Endothelial cell of umbilical vein (primary cell): ENCODE measurements around the gene ZBTB7C. TPM values are rescaled to one million over a fixed set of nuclear protein-coding genes. Genes with fewer than 3 reads are reported as not detected.

ENCODE experiments used
- BruUV-seq: library from RNA; stranded (reverse); fragments of 400-500 nt; replicated peaks from 2 replicates; lab custom pipeline; 2021; lab: Mats Ljungman, UMichigan
- CTCF ChIA-PET: fragments of 300-600, 350-600 bp; sonication (Branson Sonifier 250); formaldehyde crosslinking; loops from one replicate; lab custom pipeline; 2021; ENCODE audit warnings: antibody characterized with exemption, inconsistent platforms; lab: Charles Lee
- POLR2A ChIA-PET: fragments of 300-600, 350-600 bp; sonication (Branson Sonifier 250); formaldehyde crosslinking; loops from one replicate; lab custom pipeline; 2021; ENCODE audit warnings: antibody characterized with exemption, inconsistent platforms; lab: Charles Lee
- DNase-seq: peaks from one replicate; pipeline ENCODE4 v3.0.0-alpha.2; 2011; ENCODE audit warnings: low read depth, low spot score
- FAIRE-seq: peaks from 2 replicates; lab custom pipeline; 2011; peaks lifted over from hg19 to GRCh38; lab: Jason Lieb, UNC
- H2AFZ ChIP-seq: 2 replicates; pipeline ENCODE4 v1.6.0; 2012; ENCODE audit warnings: low read depth, low read length, control low read depth, inconsistent platforms
- H3K27ac ChIP-seq: 2 replicates; pipeline ENCODE4 v1.5.1; 2011; ENCODE audit warnings: low read depth, mild to moderate bottlenecking, control low read depth, low read length, moderate library complexity; ENCODE audit not compliant: insufficient read depth
- H3K27me3 ChIP-seq, 2 experiments: 2 replicates each; pipeline versions ENCODE4 v1.6.0 to v1.6.1; 2011; ENCODE audit warnings: low read length in 2 of 2, mixed read lengths in 1 of 2; ENCODE audit not compliant: control insufficient read depth in 2 of 2, insufficient read depth in 2 of 2
- H3K36me3 ChIP-seq, 2 experiments: 2 replicates in 1 of 2; 3 replicates in 1 of 2; pipeline ENCODE4 v1.5.1; 2011; ENCODE audit warnings: low read length in 2 of 2, mild to moderate bottlenecking in 1 of 2, moderate library complexity in 1 of 2; ENCODE audit not compliant: control insufficient read depth in 2 of 2, insufficient read depth in 2 of 2; ENCODE audit errors: extremely low read depth in 1 of 2
- H3K4me1 ChIP-seq: 3 replicates; pipeline ENCODE4 v1.5.1; 2011; ENCODE audit warnings: mild to moderate bottlenecking, low read length; ENCODE audit not compliant: control insufficient read depth, insufficient read depth; ENCODE audit errors: extremely low read depth
- H3K4me2 ChIP-seq: 2 replicates; pipeline ENCODE4 v1.6.1; 2011; ENCODE audit warnings: low read length, control low read depth, mixed read lengths; ENCODE audit not compliant: insufficient read depth
- H3K4me3 ChIP-seq, 3 experiments: fragments of 200-600 bp in 1 of 3; sonication (generic), shearing (Covaris generic) in 1 of 3; replicated peaks in 1 of 3; 2 replicates each; pipeline ENCODE4 v1.5.1; 2011 to 2016; ENCODE audit warnings: control low read depth in 3 of 3, low read length in 3 of 3, mild to moderate bottlenecking in 2 of 3, inconsistent platforms in 1 of 3, low read depth in 1 of 3, moderate library complexity in 1 of 3; ENCODE audit not compliant: insufficient read depth in 1 of 3
- H3K79me2 ChIP-seq: 2 replicates; pipeline ENCODE4 v1.6.0; 2012; ENCODE audit warnings: low read length, inconsistent platforms; ENCODE audit not compliant: control insufficient read depth, insufficient read depth
- H3K9ac ChIP-seq: replicated peaks from 2 replicates; pipeline ENCODE3; 2011; ENCODE audit warnings: low read length, control low read depth; ENCODE audit not compliant: insufficient read depth; ENCODE audit errors: extremely low read depth
- H3K9me1 ChIP-seq: replicated peaks from 3 replicates; pipeline ENCODE4 v1.6.0; 2011; ENCODE audit warnings: mild to moderate bottlenecking, low read length; ENCODE audit not compliant: control insufficient read depth, insufficient read depth; ENCODE audit errors: extremely low read depth
- H3K9me3 ChIP-seq: replicated peaks from 2 replicates; pipeline ENCODE4 v1.5.1; 2012; ENCODE audit warnings: low read length, inconsistent platforms; ENCODE audit not compliant: control insufficient read depth, insufficient read depth
- H4K20me1 ChIP-seq: replicated peaks from 2 replicates; pipeline ENCODE3; 2011; ENCODE audit warnings: mild to moderate bottlenecking, low read length; ENCODE audit not compliant: control insufficient read depth, insufficient read depth; ENCODE audit errors: extremely low read depth
- EZH2 ChIP-seq: IDR thresholded peaks from 2 replicates; pipeline ENCODE4 v1.6.1; 2012; ENCODE audit warnings: borderline replicate concordance, low read depth, mild to moderate bottlenecking, moderate library complexity, low read length, inconsistent platforms; ENCODE audit not compliant: severe bottlenecking
- FOS ChIP-seq: IDR thresholded peaks from 2 replicates; pipeline ENCODE4 v1.6.1; 2011; ENCODE audit warnings: mild to moderate bottlenecking, low read length, moderate library complexity, borderline replicate concordance; ENCODE audit not compliant: insufficient read depth
- GATA2 ChIP-seq: IDR thresholded peaks from 2 replicates; pipeline ENCODE4 v1.7.0; 2011; ENCODE audit warnings: low read depth, mild to moderate bottlenecking, moderate library complexity, mixed read lengths, low read length; ENCODE audit not compliant: insufficient read length, insufficient read depth
- JUN ChIP-seq: IDR thresholded peaks from 2 replicates; pipeline ENCODE4 v1.6.1; 2011; ENCODE audit warnings: borderline replicate concordance, low read depth; ENCODE audit not compliant: insufficient read length, insufficient read depth
- MYC ChIP-seq: IDR thresholded peaks from one replicate; pipeline ENCODE4 v1.6.1; 2011; ENCODE audit warnings: mild to moderate bottlenecking, low read depth, low read length
- POLR2A ChIP-seq: IDR thresholded peaks from 2 replicates; pipeline ENCODE4 v1.6.1; 2012; ENCODE audit warnings: low read depth, mild to moderate bottlenecking, control low read depth, low read length
- POLR2AphosphoS5 ChIP-seq: IDR thresholded peaks from 2 replicates; pipeline ENCODE4 v1.6.1; 2012; ENCODE audit warnings: low read depth, mild to moderate bottlenecking, control low read depth, low read length, moderate library complexity; ENCODE audit not compliant: insufficient read depth
- dilution Hi-C: fragments of 300-500 bp; cut with MboI; formaldehyde crosslinking; loops from one replicate; pipeline ENCODE4 v1.15.0; 2019; ENCODE audit warnings: low sequenced_read_pairs; ENCODE audit not compliant: extremely low pct_ligation_motif_present
- intact Hi-C: fragments of 100-400 bp; cut with micrococcal nuclease; formaldehyde crosslinking; loops from one replicate; pipeline ENCODE4 v1.10.0; 2022
- polyA plus RNA-seq, 4 experiments: library from polyadenylated mRNA; depleted of rRNA in 3 of 4; stranded (reverse) in 3 of 4; unstranded in 1 of 4; fragments of >200 nt; gene quantifications; 2 replicates each; pipeline versions ENCODE4 v1.2.1 to v1.2.3, GENCODE V29; 2011 to 2012; ENCODE audit warnings: missing spikeins in 1 of 4
- total RNA-seq: library from RNA; stranded (reverse); gene quantifications from 2 replicates; pipeline ENCODE4 v1.2.3, GENCODE V29; 2021
- TF ChIP-seq, protein P1 (sequence below): IDR thresholded peaks from 2 replicates; pipeline ENCODE4 v1.6.1; 2011; ENCODE audit not compliant: insufficient read depth, insufficient read length
- TF ChIP-seq, protein P2 (sequence below), 2 donors: IDR thresholded peaks; 1 replicate in 1 of 2; 2 replicates in 1 of 2; pipeline ENCODE4 v1.5.1; 2011; ENCODE audit warnings: low read length in 2 of 2, mild to moderate bottlenecking in 2 of 2, moderate library complexity in 2 of 2, control low read depth in 1 of 2, inconsistent platforms in 1 of 2, low read depth in 1 of 2; ENCODE audit not compliant: insufficient read depth in 1 of 2; ENCODE audit errors: extremely low read depth in 1 of 2

ZBTB7C gene
- total and polyA plus RNA-seq, 2 donors (not counting 3 experiments of a cell fraction or from before 2014, with no cell fraction given): not detected

DNA sequence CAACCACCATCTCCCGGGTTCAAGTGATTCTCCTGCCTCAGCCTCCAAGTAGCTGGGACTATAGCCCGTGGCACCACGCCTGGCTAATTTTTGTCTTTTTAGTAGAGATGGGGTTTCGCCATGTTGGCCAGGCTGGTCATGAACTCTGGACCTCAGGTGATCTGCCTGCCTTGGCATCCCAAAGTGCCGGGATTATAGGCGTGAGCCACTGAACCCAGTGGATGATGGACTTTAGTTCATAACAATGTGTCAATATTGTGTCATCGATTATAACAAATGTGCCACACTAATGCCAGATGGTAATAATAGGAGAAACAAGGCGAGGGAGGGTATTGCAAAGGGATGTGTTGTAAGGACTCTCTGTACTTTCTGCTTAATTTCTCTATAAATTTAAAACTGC is 216.6 kb downstream of the ZBTB7C start:
- no peak overlapping the region for H2AFZ ChIP-seq
- CTCF ChIA-PET: no interaction called here
- no peak for DNase-seq
- no peak overlapping the region for H3K9ac ChIP-seq
- H3K4me3 ChIP-seq: no peak overlapping the region
- no peaks in the 10 kb centered on the region for H3K4me1 ChIP-seq
- FAIRE-seq: no peak
- H3K27me3 ChIP-seq: no peaks in the 10 kb centered on the region
- no peak overlapping the region for H3K27ac ChIP-seq
- H3K9me3 ChIP-seq: no peaks in the 10 kb centered on the region
- no peaks in the 10 kb centered on the region for H3K9me1 ChIP-seq
- H4K20me1 ChIP-seq: no peaks in the 10 kb centered on the region
- BruUV-seq: no TSS peak
- intact Hi-C loops: no loop called here
- H3K79me2 ChIP-seq: no peaks in the 10 kb centered on the region
- POLR2A ChIA-PET: no interaction called here
- H3K36me3 ChIP-seq: no peaks in the 10 kb centered on the region
- dilution Hi-C loops: no loop called here
- H3K4me2 ChIP-seq: no peak overlapping the region
- no peak for TF ChIP-seq EZH2
- no peak for TF ChIP-seq MYC
- TF ChIP-seq JUN: no peak
- TF ChIP-seq, protein P1, sequence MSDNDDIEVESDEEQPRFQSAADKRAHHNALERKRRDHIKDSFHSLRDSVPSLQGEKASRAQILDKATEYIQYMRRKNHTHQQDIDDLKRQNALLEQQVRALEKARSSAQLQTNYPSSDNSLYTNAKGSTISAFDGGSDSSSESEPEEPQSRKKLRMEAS: no peak
- no peak for TF ChIP-seq GATA2
- TF ChIP-seq POLR2A: no peak
- TF ChIP-seq, protein P2, sequence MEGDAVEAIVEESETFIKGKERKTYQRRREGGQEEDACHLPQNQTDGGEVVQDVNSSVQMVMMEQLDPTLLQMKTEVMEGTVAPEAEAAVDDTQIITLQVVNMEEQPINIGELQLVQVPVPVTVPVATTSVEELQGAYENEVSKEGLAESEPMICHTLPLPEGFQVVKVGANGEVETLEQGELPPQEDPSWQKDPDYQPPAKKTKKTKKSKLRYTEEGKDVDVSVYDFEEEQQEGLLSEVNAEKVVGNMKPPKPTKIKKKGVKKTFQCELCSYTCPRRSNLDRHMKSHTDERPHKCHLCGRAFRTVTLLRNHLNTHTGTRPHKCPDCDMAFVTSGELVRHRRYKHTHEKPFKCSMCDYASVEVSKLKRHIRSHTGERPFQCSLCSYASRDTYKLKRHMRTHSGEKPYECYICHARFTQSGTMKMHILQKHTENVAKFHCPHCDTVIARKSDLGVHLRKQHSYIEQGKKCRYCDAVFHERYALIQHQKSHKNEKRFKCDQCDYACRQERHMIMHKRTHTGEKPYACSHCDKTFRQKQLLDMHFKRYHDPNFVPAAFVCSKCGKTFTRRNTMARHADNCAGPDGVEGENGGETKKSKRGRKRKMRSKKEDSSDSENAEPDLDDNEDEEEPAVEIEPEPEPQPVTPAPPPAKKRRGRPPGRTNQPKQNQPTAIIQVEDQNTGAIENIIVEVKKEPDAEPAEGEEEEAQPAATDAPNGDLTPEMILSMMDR (IDR thresholded peaks at IDR 0.05; ENCODE audit: extremely low read depth in 1 of 2, insufficient read depth in 1 of 2, low read depth in 1 of 2, low read length in 2 of 2): no peak
- TF ChIP-seq POLR2AphosphoS5: no peak
- no peak for TF ChIP-seq FOS
